GM21367 (cell line): Measurements from ENCODE around the gene CYP3A4.
"Not testable (repeated sequence)": the region's sequence is repeated elsewhere in the genome, so short reads cannot be mapped to it uniquely, and the experiment has no call there.

Experiments used
- ATAC-seq: cut with Tn5 transposase; IDR thresholded peaks from one replicate; pipeline ENCODE4 v1.9.1; 2021; ENCODE audit not compliant: unreplicated experiment

The CYP3A4 gene

GRCh38 chr7:99793443-99793842 is 9.5 kb upstream of the CYP3A4 start:
- ATAC-seq: no peak

GRCh38 chr7:99792967-99793366 is 9.0 kb upstream of the CYP3A4 start:
- ATAC-seq: no peak

- ATAC-seq: no peak
Measured at GRCh38 chr7:99791667-99792369, 7.8 kb upstream of the CYP3A4 start.

GRCh38 chr7:99791021-99791420 is 7.0 kb upstream of the CYP3A4 start:
- ATAC-seq: no peak

GRCh38 chr7:99790407-99790806 is 6.4 kb upstream of the CYP3A4 start:
- no peak for ATAC-seq

- ATAC-seq: no peak
Measured at GRCh38 chr7:99789441-99790070, 5.6 kb upstream of the CYP3A4 start.

GRCh38 chr7:99788554-99788953 is 4.6 kb upstream of the CYP3A4 start:
- no peak for ATAC-seq

GRCh38 chr7:99786726-99787335 is 2.8 kb upstream of the CYP3A4 start:
- ATAC-seq: no peak

GRCh38 chr7:99785654-99786053 is 1.7 kb upstream of the CYP3A4 start:
- ATAC-seq: not testable (repeated sequence)

- no peak for ATAC-seq
Measured at GRCh38 chr7:99782012-99782953, 1.7 kb downstream of the CYP3A4 start.

GRCh38 chr7:99780588-99780987 is 3.4 kb downstream of the CYP3A4 start:
- no peak for ATAC-seq

GRCh38 chr7:99779949-99780348 is 4.0 kb downstream of the CYP3A4 start:
- ATAC-seq: no peak

GRCh38 chr7:99778880-99779279 is 5.1 kb downstream of the CYP3A4 start:
- no peak for ATAC-seq

- ATAC-seq: not testable (repeated sequence)
Measured at GRCh38 chr7:99773395-99773794, 10.6 kb downstream of the CYP3A4 start.

GRCh38 chr7:99772565-99772964 is 11.4 kb downstream of the CYP3A4 start:
- ATAC-seq: no peak

GRCh38 chr7:99769494-99769893 is 14.5 kb downstream of the CYP3A4 start:
- ATAC-seq: not testable (repeated sequence)

- ATAC-seq: no peak
Measured at GRCh38 chr7:99768471-99768870, 15.5 kb downstream of the CYP3A4 start.

GRCh38 chr7:99767662-99768061 is 16.3 kb downstream of the CYP3A4 start:
- ATAC-seq: peak; percentile 67

GRCh38 chr7:99766484-99767099 is 17.4 kb downstream of the CYP3A4 start:
- no peak for ATAC-seq

- no peak for ATAC-seq
Measured at GRCh38 chr7:99764478-99764877, 19.5 kb downstream of the CYP3A4 start.
